Stimulated activated CD4-positive, alpha-beta T cell treated with anti-CD3 and anti-CD28 coated beads, Interleukin-1b, Interleukin-23, amount 100 ng/mL, for 48 hours (primary cell): ENCODE measurements around the gene KCTD18.

Experiments used
- DNase-seq: peaks from one replicate; pipeline ENCODE4 v3.0.0-alpha.2; 2020

The KCTD18 gene

GRCh38 chr2:200509612-200510433, at the start of gene KCTD18:
Gene KCTD18, minus strand, starts transcription at chr2:200510068. Its CDS starts 3,052 bp downstream, at chr2:200507016.
- peak; percentile 89 for DNase-seq

- DNase-seq = no peak
These were observed 30.9 kb upstream of the KCTD18 start for GRCh38 chr2:200540793-200541192.

- no peak for DNase-seq
These were observed 28.3 kb upstream of the KCTD18 start for GRCh38 chr2:200538139-200538538.

- no peak for DNase-seq
These were observed 24.7 kb upstream of the KCTD18 start for GRCh38 chr2:200534572-200534971.

- no peak for DNase-seq
These were observed 23.9 kb upstream of the KCTD18 start for GRCh38 chr2:200533754-200534153.

- DNase-seq = no peak
These were observed 18.4 kb upstream of the KCTD18 start for GRCh38 chr2:200528228-200528627.

- DNase-seq = peak; percentile 97
These were observed 16.2 kb upstream of the KCTD18 start, which contains the start of gene SGO2 for GRCh38 chr2:200525882-200526651. Gene SGO2, plus strand, starts transcription at chr2:200526207. Its CDS starts 6,769 bp downstream, at chr2:200532976.

- no peak for DNase-seq
These were observed 15.6 kb upstream of the KCTD18 start for GRCh38 chr2:200525551-200525881.

GRCh38 chr2:200525066-200525465, 15.2 kb upstream of the KCTD18 start:
- no peak for DNase-seq

GRCh38 chr2:200523604-200524003, 13.7 kb upstream of the KCTD18 start:
- DNase-seq = no peak

GRCh38 chr2:200523158-200523557, 13.3 kb upstream of the KCTD18 start:
- DNase-seq = no peak

- DNase-seq = no peak
These were observed 5.3 kb upstream of the KCTD18 start for GRCh38 chr2:200515155-200515554.

- peak; percentile 5 for DNase-seq
These were observed 645 bp downstream of the KCTD18 start for GRCh38 chr2:200509235-200509611.

- no peak for DNase-seq
These were observed 2.7 kb downstream of the KCTD18 start for GRCh38 chr2:200507179-200507578.

GRCh38 chr2:200506679-200507078, 3.2 kb downstream of the KCTD18 start:
- DNase-seq = no peak

GRCh38 chr2:200502196-200502595, 7.7 kb downstream of the KCTD18 start:
- no peak for DNase-seq

- DNase-seq = no peak
These were observed 11.3 kb downstream of the KCTD18 start for GRCh38 chr2:200498402-200499162.

GRCh38 chr2:200496696-200497095, 13.2 kb downstream of the KCTD18 start:
- DNase-seq = no peak

- DNase-seq = no peak
These were observed 15.8 kb downstream of the KCTD18 start for GRCh38 chr2:200494048-200494447.

- no peak for DNase-seq
These were observed 17.2 kb downstream of the KCTD18 start for GRCh38 chr2:200492656-200493055.

GRCh38 chr2:200490001-200490400, 19.9 kb downstream of the KCTD18 start:
- DNase-seq = no peak

GRCh38 chr2:200488169-200488568, 21.7 kb downstream of the KCTD18 start:
- DNase-seq = no peak

GRCh38 chr2:200486529-200486928, 23.3 kb downstream of the KCTD18 start:
- DNase-seq = no peak
